Esophagus muscularis mucosa (tissue), 4 donors: ENCODE measurements around the gene AMFR. TPM values are rescaled to one million over a fixed set of nuclear protein-coding genes. Genes with fewer than 3 reads are reported as not detected.

Experiments used
- DNase-seq: peaks from one replicate; pipeline ENCODE4 v3.0.0-alpha.2; 2017; ENCODE audit errors: extremely low spot score
- H3K27ac ChIP-seq, 4 donors: fragments of 200-600 bp; sonication (generic); replicated peaks in 1 of 4; 1 replicate in 3 of 4; 2 replicates in 1 of 4; pipeline ENCODE4 v1.5.1; 2016 to 2019; ENCODE audit warnings: mild to moderate bottlenecking in 1 of 4
- H3K27me3 ChIP-seq, 4 donors: fragments of 200-600 bp; sonication (generic); one replicate each; pipeline versions ENCODE4 v1.5.1 to v1.6.0; 2016 to 2019
- H3K36me3 ChIP-seq, 4 donors: fragments of 200-600 bp; sonication (generic); one replicate each; pipeline ENCODE4 v1.5.1; 2016 to 2019
- H3K4me1 ChIP-seq, 4 donors: fragments of 200-600 bp; sonication (generic); one replicate each; pipeline ENCODE4 v1.5.1; 2016 to 2019
- H3K4me3 ChIP-seq, 4 donors: fragments of 200-600 bp; sonication (generic); 1 replicate in 2 of 4; 2 replicates in 2 of 4; pipeline ENCODE4 v1.5.1; 2016 to 2019; ENCODE audit warnings: mild to moderate bottlenecking in 4 of 4, moderate library complexity in 1 of 4
- H3K9me3 ChIP-seq, 4 donors: fragments of 200-600 bp; sonication (generic); 1 replicate in 3 of 4; 2 replicates in 1 of 4; pipeline ENCODE4 v1.5.1; 2016 to 2019
- EP300 ChIP-seq: sonication (generic); formaldehyde crosslinking; IDR thresholded peaks from one replicate; pipeline ENCODE4 v1.6.1; 2017; ENCODE audit warnings: antibody characterized with exemption
- POLR2A ChIP-seq: fragments of 450-650 bp; IDR thresholded peaks from one replicate; pipeline ENCODE4 v1.6.1; 2017; ENCODE audit warnings: antibody characterized with exemption, moderate library complexity, mild to moderate bottlenecking, low read depth
- POLR2AphosphoS5 ChIP-seq, 2 donors: sonication (generic); formaldehyde crosslinking; IDR thresholded peaks; one replicate each; pipeline ENCODE4 v1.6.1; 2017; ENCODE audit warnings: antibody characterized with exemption in 2 of 2
- WGBS: methylation state at CpG from one replicate; pipeline ENCODE4 v1.1.5; 2018; 5-methylcytosine and 5-hydroxymethylcytosine counted together
- intact Hi-C: fragments of 100-400 bp; cut with DNase I; formaldehyde crosslinking; loops from one replicate; pipeline ENCODE4 v1.15.1; 2023
- total RNA-seq, 4 donors: library from RNA; depleted of rRNA; stranded (reverse); fragments of >200 nt; gene quantifications; one replicate each; pipeline versions ENCODE4 v1.1.0 to v1.2.1, GENCODE V29; 2016
- TF ChIP-seq, protein P1 (sequence below), 3 experiments: fragments of 200-600 bp in 2 of 3; fragments of 450-650 bp in 1 of 3; sonication (generic) in 2 of 3; IDR thresholded peaks; one replicate each; pipeline ENCODE4 v1.5.1; 2017 to 2019; ENCODE audit warnings: antibody characterized with exemption in 3 of 3, mild to moderate bottlenecking in 2 of 3, moderate library complexity in 1 of 3

Gene AMFR
- total RNA-seq, 4 donors from 2014 or later: 150 to 205 (median 179) TPM

GRCh38 chr16:56350491-56351405, 74.6 kb downstream of the AMFR start:
- no peak for DNase-seq
- H3K36me3 ChIP-seq: no peaks in the 10 kb centered on the region
- H3K27ac ChIP-seq: no peak overlapping the region
- TF ChIP-seq POLR2AphosphoS5 (IDR thresholded peaks at IDR 0.05): no peak
- no peak for TF ChIP-seq EP300
- TF ChIP-seq POLR2A: no peak
- TF ChIP-seq, protein P1, sequence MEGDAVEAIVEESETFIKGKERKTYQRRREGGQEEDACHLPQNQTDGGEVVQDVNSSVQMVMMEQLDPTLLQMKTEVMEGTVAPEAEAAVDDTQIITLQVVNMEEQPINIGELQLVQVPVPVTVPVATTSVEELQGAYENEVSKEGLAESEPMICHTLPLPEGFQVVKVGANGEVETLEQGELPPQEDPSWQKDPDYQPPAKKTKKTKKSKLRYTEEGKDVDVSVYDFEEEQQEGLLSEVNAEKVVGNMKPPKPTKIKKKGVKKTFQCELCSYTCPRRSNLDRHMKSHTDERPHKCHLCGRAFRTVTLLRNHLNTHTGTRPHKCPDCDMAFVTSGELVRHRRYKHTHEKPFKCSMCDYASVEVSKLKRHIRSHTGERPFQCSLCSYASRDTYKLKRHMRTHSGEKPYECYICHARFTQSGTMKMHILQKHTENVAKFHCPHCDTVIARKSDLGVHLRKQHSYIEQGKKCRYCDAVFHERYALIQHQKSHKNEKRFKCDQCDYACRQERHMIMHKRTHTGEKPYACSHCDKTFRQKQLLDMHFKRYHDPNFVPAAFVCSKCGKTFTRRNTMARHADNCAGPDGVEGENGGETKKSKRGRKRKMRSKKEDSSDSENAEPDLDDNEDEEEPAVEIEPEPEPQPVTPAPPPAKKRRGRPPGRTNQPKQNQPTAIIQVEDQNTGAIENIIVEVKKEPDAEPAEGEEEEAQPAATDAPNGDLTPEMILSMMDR (IDR thresholded peaks at IDR 0.05): no peak
- 84% methylated on average over 14 of the region's 22 CpGs for WGBS
- no peaks in the 10 kb centered on the region for H3K27me3 ChIP-seq
- H3K4me3 ChIP-seq: no peak overlapping the region
- no peaks in the 10 kb centered on the region for H3K9me3 ChIP-seq
- intact Hi-C loops: no loop called here
- H3K4me1 ChIP-seq: peaks cover 1 to 2% (median 2%) of the 10 kb centered on the region in 4 donors

DNA sequence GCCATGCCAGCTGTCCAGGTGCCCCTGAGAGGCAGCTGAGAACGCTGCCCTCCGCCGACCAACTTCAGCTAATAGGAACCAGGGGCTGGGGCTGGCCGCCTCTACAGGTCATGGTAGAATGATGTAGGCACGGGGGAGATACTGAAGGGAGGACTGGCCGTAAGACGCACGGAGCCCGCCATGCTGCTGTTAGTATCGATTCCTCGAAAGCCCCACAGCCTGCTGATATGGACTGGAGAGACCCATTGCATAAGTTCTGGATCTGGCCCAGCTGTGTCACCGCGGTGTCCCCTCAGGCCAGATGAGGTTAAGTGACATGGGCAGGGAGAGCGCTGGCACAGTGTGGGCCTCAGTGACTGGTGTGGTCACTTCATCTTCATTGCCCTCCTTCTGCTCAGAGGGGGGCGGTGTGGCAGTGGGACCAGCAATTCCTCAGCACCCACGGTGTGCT, 75.6 kb downstream of the AMFR start:
- Histone ChIP-seq H3K36me3 (no peaks in the 10 kb centered on the region), H3K4me3 (no peak overlapping the region), H3K27me3 (no peaks in the 10 kb centered on the region), H3K27ac (no peak overlapping the region), H3K9me3 (no peaks in the 10 kb centered on the region), H3K4me1 (no peaks in the 10 kb centered on the region)
- intact Hi-C loops: no loop called here
- no peak for TF ChIP-seq POLR2A
- no peak for DNase-seq
- WGBS: 91% methylated on average over 16 of the region's 16 CpGs

GRCh38 chr16:56349086-56349415, 76.3 kb downstream of the AMFR start:
- TF ChIP-seq EP300: no peak
- TF ChIP-seq, protein P1 (IDR thresholded peaks at IDR 0.05): no peak
- no peak for TF ChIP-seq POLR2AphosphoS5 (IDR thresholded peaks at IDR 0.05)
- TF ChIP-seq POLR2A: no peak
- Histone ChIP-seq H3K27me3 (no peaks in the 10 kb centered on the region), H3K4me1 (no peaks in the 10 kb centered on the region), H3K36me3 (peaks cover 0 to 1% (median 0%) of the 10 kb centered on the region in 4 donors), H3K9me3 (no peaks in the 10 kb centered on the region), H3K27ac (no peak overlapping the region), H3K4me3 (no peak overlapping the region)
- 100% methylated on average over 2 of the region's 2 CpGs for WGBS
- no peak for DNase-seq
- intact Hi-C loops: no loop called here

GRCh38 chr16:56348168-56349085, 76.9 kb downstream of the AMFR start:
- H3K4me3 ChIP-seq: no peak overlapping the region
- H3K9me3 ChIP-seq: no peaks in the 10 kb centered on the region
- TF ChIP-seq EP300 (no peak), POLR2A (no peak), POLR2AphosphoS5 (IDR thresholded peaks at IDR 0.05) (no peak)
- TF ChIP-seq, protein P1 (IDR thresholded peaks at IDR 0.05): no peak
- intact Hi-C loops: no loop called here
- no peak for DNase-seq
- peaks cover 0 to 4% (median 0%) of the 10 kb centered on the region in 4 donors for H3K36me3 ChIP-seq
- no peak overlapping the region for H3K27ac ChIP-seq
- 90% methylated on average over 23 of the region's 25 CpGs for WGBS
- no peaks in the 10 kb centered on the region for H3K27me3 ChIP-seq
- no peaks in the 10 kb centered on the region for H3K4me1 ChIP-seq

GRCh38 chr16:56347670-56348069, 77.7 kb downstream of the AMFR start:
- peaks cover 0 to 5% (median under 1%) of the 10 kb centered on the region in 4 donors for H3K36me3 ChIP-seq
- no peak overlapping the region for H3K4me3 ChIP-seq
- H3K27ac ChIP-seq: no peak overlapping the region
- no peaks in the 10 kb centered on the region for H3K27me3 ChIP-seq
- TF ChIP-seq EP300 (no peak), POLR2AphosphoS5 (IDR thresholded peaks at IDR 0.05) (no peak), POLR2A (no peak)
- TF ChIP-seq, protein P1 (IDR thresholded peaks at IDR 0.05): no peak
- H3K4me1 ChIP-seq: no peaks in the 10 kb centered on the region
- intact Hi-C loops: no loop called here
- H3K9me3 ChIP-seq: no peaks in the 10 kb centered on the region
- DNase-seq: no peak
- WGBS: 87% methylated on average over 11 of the region's 11 CpGs
